ENCODE data around the gene AK4. TPM values are rescaled to one million over a fixed set of nuclear protein-coding genes. Genes with fewer than 3 reads are reported as not detected.

AK4 gene
- total RNA-seq = 113 and 120 TPM in 2 replicates

DNA sequence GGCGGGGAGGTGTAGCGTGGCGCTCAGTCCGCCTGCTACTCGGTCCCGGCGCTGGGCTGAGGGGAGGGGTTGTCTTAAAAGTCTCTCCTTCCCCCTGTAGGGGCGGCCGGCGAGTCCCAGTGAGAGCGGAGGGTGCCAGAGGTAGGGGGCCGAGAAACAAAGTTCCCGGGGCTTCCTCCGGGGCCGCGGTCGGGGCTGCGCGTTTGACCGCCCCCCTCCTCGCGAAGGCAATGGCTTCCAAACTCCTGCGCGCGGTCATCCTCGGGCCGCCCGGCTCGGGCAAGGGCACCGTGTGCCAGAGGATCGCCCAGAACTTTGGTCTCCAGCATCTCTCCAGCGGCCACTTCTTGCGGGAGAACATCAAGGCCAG, at the start of gene AK4:
TSS of gene AK4 (plus strand) at position 26 of the 370 bp plus-strand sequence. CDS start at position 231, 205 bp downstream.

Other genes with a start within 250 kb of the AK4 start
- 116 and 180 TPM in 2 replicates for gene JAK1, start 181.7 kb upstream of the AK4 start, total RNA-seq
- gene DNAJC6, start 161.3 kb downstream of the AK4 start, total RNA-seq = 4.3 and 6.8 TPM in 2 replicates